Measurements from ENCODE around the gene TMUB1. TPM values are rescaled to one million over a fixed set of nuclear protein-coding genes. Genes with fewer than 3 reads are reported as not detected.
A peak's percentile ranks its signal among the peaks of the same experiment; 100 is the strongest.

TMUB1 gene
- total and polyA plus RNA-seq, 9 of the 15 experiments (the other 6 are each of a cell fraction or from before 2014, with no cell fraction given) = 0.14 to 241 (median 74.1) TPM

GRCh38 chr7:151110941-151111645, 27.8 kb upstream of the TMUB1 start (continued):
- TF ChIP-seq ZNF318 (IDR thresholded peaks at IDR 0.05; ENCODE audit: borderline replicate concordance in 1 of 2, low read depth in 1 of 2) (no peak), NCOA6 (IDR thresholded peaks at IDR 0.05) (no peak), SNIP1 (IDR thresholded peaks at IDR 0.05; ENCODE audit: low read depth) (no peak), THAP12 (CRISPR knock-in tag; IDR thresholded peaks at IDR 0.05) (0 out of 2 replicates have a peak, but pooled peaks have one; percentile 12), RUNX1 (IDR thresholded peaks at IDR 0.05; ENCODE audit: low read depth) (no peak), FOXP1 (CRISPR knock-in tag; IDR thresholded peaks at IDR 0.05) (no peak), ETS2 (tag; IDR thresholded peaks at IDR 0.05; ENCODE audit: borderline replicate concordance, poor library complexity, severe bottlenecking) (no peak), ZNF263 (CRISPR knock-in tag; IDR thresholded peaks at IDR 0.05; ENCODE audit: borderline replicate concordance) (peak; percentile 78), ZNF3 (CRISPR knock-in tag; IDR thresholded peaks at IDR 0.05) (no peak), ZNF592 (IDR thresholded peaks at IDR 0.05) (no peak), DPF2 (IDR thresholded peaks at IDR 0.05) (no peak), SIX5 (IDR thresholded peaks at IDR 0.05; ENCODE audit: borderline replicate concordance in 1 of 2, insufficient read depth in 1 of 2, low read depth in 1 of 2, low read length in 2 of 2) (no peak)

All from K562 (cell line).